Stimulated activated CD4-positive, alpha-beta T cell treated with anti-CD3 and anti-CD28 coated beads, Interleukin-2, amount 100 ng/mL, for 24 hours (primary cell): ENCODE data around the gene SCAF8.
"Not testable (repeated sequence)": the region's sequence is repeated elsewhere in the genome, so short reads cannot be mapped to it uniquely, and the experiment has no call there.

Experiments
- DNase-seq, 2 donors: peaks; one replicate each; pipeline ENCODE4 v3.0.0-alpha.2; 2020

The SCAF8 gene

DNA sequence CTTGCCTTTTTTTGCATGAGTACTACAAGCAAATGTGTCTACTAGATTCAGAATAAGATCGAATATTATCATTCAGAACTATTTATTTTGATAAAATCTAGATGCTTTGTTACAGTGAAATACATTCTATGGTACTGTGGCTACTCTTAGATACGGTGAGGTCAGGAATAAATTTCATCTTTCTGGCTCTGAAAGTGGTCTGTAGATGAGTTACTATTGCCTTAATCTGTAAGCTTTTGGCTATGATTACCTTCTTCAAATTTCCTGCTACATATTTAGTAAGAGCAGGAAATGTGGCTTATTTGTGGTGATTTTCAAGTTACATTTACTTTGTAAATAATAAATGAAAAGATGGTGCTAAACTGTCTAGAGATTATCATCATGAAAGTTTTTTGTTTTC, 50.0 kb downstream of the SCAF8 start:
- no peak for DNase-seq

DNA sequence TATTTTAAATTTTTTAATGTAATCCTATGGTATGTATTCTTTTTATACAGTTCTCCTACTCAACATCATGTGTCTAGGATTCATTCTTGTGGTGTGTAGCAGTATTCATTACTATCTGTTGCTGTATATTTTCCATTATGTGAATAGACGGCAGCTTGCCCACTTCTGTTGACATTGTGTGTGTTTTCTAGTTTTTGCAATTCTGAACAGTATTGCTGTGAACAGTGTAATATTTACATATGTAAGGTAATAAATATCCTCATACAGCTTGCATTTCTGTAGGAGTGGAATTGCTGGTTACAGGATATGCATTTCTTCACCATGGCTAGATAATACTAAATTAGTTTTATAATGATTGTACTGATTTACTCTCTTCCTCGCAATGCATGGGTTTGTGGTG, 51.9 kb downstream of the SCAF8 start:
- DNase-seq = no peak

DNA sequence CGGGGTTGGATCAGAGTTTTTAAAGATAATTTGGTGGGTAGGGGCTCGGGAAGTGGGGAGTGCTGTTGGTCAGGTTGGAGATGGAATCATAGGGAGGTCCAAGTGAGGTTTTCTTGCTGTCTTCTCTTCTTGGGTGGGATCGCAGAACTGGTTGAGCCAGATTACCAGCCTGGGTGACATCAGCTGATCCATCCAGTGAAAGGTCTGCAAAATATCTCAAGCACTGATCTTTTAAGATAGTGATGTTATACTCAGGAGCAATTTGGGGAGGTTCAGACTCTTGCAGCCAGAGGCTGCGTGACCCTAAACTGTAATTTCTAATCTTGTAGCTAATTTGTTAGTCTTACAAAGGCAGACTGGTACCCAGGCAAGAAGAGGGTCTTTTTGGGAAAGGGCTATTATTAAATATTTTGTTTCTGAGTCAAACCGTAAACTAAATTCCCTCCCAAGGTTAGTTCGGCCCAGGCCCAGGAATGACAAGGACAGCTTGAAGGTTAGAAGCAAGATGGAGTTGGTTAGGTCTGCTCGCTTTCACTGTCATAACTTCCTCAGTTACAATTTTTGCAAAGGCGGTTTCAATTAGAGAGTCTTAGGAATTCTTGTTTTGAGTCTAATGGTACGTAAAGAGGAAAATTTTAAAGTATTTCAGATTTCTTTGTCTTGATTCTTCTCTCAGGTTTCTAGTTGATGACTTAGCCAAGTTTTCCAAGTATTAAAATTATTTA, 53.1 kb downstream of the SCAF8 start:
- no peak for DNase-seq

DNA sequence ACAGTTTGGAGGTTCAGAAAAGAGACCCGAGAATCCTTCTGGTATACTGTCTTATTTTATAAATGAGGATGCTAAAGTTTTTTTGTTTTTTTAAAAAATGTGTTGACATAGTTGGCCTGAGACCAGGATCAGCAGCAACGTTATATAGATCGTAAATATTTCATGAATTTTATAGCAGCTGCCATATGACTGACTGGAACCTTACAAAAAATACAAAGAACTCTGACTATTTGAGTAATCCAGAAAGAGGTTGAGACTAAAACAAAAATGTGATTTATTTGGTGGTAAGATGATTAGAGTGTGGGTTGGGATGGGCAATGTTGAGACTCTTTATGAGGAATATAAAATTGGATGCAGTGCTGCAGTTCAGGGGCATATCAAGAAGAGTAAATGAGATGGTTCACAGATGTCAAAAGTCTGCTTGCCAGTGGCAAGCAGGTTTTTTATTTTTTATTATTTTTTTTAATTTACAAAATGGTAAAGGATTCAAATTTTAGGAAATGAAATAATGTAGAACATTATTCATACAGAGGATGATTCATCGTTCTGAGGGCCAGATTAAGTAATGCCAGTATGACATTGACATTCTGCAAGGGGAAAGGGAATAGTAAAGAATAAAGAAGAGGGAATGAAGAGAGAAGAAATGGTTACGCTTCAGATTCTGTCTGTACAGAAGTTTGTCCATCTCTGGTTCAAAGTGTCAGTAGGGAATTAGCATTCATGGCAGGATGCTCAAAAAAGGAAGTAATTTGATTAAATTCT, 58.5 kb downstream of the SCAF8 start:
- no peak for DNase-seq

DNA sequence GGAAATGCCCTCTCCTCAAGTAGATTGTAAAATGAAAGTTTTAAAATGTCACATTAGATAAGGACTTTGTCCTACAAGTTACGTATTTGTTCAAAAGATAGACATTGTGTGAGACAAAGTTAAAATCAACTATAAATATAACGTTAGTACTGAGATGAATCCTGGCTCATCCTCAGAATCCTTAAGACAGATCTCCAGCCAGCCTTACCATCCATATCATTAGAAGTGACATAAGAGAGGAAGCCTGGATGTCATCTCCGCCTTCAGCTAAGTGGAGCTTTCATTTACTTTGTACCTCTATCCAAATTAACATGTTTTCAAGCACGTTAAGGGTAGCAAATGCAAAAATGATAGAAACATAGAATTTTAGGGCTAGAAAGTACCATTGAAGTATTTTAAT, 59.1 kb downstream of the SCAF8 start:
- DNase-seq = no peak

DNA sequence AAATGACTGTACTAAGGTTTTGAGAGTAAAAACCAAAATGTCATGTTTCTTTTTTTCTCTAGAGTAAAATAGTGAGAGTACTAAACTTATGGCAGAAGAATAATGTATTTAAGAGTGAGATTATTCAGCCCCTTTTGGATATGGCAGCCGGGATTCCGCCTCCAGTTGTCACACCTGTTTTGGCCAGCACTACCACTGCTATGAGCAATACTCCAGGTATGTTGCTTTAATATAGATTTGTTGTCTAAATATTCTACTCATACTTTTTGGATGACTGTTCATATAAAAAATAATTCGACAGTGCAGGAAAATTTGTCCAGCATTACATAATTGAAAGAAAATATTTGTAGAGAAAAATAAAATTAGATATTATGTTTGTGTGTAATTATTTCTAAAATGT, 59.5 kb downstream of the SCAF8 start:
- DNase-seq = no peak

DNA sequence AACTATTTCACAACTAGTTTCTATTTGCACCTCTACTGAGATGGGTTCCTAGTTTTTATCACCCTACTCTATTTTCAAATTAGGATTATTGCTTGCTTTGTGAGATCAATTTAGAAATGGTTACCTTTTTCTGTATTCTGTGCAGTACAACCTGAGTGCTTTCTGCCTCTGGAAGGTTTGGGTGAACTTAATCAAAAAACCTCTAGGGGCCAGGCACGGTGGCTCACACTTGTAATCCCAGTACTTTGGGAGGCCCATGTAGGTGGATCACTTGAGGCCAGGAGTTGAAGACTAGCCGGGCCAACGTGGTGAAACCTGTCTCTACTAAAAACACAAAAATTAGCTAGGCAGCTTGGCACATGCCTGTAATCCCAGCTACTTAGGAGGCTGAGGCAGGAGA, 63.3 kb downstream of the SCAF8 start:
- DNase-seq = no peak

DNA sequence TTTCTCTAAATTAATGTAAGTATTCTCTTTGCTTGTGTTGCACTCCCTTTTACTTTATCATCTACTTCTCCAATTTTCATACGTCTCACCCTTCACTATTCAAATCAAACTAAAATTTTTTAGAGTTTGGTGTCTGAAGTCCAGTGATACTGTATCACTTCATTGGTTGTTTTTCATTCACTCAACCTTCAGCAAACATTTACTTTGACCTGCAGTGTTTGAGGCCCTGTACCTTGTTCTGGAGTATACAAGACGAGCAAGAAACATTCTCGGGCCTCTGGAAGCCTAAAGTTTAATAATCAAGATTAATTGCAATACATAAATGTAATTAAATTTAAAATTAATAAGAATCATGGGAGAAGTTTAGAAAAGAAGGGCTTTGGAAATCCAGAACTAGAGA, 64.6 kb downstream of the SCAF8 start:
- no peak for DNase-seq

DNA sequence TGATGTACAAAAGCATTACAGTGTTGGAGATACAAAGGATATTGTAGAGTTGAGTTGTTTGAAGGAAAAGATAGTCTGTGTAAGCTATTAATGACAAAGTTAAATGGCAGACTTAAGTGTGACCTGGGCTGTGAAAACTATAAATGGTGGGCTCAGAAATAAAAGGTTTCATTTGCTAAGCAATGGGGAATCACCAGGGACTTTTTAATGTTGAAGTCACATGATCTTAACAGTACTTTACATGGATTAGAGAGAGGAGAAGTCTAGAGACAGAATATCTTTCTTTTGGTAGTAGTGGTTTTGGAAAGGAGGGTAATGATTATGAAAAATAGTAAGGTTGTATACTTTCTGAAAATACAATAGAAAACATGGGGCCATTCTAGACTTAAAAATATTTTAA, 67.1 kb downstream of the SCAF8 start:
- DNase-seq = no peak

DNA sequence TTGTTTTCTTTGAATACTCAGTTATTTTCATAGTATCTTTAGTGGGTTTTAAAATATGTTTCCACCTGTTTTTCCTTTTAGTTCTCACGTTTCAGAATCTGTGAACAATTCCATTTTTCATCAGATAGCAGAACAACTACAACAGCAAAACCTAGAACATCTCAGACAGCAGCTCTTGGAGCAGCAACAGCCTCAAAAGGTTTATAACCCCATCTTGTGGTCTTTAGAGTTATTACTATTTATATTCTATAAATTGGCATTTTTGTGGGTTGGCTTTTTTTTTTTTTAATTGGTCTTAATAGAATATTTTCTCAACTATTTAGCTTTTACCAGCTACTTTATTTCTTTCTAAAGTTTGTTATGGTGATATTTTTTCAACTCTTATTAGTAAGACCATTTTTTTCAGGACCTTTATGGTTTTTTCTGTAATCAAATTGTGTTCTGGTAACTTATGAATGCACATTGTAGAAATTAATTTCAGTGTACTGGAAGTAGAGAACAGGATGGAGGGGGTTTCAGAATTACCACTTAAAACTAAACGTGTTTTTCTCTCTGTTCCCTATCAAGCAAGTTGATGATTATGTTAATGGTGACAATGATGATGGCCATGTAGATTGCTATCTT, 72.2 kb downstream of the SCAF8 start:
- no peak for DNase-seq

DNA sequence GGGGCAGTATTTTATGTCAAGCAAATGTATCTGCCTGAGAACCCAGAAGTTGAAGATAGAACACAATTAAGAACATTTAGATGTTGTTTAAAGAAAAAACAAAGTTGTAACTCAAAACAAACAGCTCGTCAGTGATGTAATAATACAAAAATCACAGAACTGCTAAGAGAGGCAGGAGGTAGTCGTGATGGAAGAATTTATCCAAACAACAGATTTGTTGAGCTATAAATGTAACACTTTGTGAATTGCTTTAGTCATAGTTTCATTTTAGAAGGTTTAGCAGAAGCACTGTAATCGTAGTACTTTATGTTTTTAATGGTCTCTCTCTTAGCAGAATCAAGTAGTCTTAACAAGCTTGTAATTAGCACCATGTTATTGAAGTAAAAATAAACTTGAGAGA, 73.6 kb downstream of the SCAF8 start:
- DNase-seq = no peak

DNA sequence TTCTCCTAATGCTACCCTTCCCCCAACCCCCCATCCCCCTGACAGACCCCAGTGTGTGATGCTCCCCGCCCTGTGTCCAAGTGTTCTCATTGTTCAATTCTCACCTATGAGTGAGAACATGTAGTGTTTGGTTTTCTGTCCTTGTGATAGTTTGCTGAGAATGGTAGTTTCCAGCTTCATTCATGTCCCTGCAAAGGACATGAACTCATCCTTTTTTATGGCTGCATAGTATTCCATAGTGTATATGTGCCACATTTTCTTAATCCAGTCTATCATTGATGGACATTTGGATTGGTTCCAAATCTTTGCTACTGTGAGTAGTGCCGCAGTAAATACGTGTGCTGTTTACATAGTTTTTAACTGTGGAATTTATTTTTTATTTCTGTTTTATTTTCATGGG, 78.4 kb downstream of the SCAF8 start:
- not testable (repeated sequence) for DNase-seq

DNA sequence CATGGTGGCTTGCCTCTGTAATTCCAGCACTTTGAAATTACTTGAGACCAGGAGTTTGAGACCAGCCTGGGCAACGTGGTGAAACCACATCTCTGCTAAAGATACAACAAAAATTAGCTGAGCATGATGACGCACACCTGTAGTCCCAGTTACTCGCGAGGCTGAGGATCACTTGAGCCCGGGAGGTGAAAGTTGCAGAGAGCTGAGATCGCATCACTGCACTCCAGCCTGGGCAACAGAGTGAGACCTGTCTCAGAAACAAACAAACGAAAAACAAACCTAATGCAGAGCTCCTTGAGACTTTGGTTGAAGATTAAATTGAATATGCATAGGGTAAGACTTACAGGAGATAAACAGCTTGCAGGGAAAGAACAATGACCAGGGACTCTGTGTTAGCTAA, 80.8 kb downstream of the SCAF8 start:
- DNase-seq = no peak

DNA sequence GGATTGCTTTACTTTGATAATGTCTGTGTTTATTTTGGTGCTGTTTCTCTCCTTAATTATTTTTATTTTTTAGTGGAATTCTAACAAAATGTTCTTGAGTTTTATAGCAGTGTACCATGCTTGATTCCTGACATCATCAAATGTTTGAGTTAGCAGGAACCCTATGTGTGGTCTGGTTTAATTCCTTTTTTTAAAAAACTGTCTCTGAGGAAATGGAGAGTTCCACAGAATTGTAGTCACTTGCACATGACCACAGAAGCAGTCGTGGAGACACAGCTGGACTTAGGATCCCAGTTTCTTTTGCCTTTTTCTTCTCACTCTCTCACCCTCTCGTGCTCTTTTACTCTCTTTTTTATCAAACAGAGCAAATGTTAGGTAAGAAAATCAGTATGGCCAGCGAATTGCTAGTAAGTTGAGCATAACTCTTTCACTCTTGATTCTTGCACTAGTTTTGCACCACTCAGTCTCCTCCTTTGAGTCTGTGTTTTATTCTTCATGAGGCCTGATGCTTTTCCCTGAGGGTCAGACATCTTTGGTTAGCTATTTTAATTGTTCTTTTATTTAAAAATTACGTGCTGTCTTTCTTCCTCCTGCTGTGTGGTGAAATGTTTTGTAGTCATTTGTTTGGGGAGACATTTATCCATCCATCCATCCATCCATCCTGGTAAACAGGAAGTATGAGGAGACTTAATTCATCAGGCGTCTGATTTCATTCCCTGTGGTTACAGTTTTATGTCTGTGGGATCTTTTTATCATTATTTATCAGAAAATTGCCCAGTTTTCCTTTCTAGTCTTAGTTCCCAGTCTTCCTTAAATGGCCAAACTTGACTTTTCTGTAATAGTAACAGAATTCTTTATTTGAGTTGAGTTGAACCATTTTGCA, 83.0 kb downstream of the SCAF8 start:
- no peak for DNase-seq

DNA sequence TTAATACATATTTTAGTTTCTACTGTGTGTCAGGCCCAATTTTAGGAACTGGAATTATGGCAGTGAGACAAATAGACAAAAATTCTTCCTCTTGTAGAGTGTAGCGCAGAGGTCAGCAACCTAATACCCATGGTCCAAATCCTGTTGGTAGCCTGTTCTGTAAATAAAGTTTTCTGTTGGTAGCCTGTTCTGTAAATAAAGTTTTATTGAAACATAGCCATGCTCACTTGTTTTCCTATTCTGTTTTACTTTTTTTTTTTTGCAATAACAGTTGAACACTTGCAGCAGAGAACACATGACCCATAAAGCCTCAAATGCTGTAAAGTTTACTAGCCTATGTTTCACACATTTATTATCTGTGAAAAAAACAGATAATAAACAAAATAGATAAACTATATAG, 87.9 kb downstream of the SCAF8 start:
- no peak for DNase-seq

DNA sequence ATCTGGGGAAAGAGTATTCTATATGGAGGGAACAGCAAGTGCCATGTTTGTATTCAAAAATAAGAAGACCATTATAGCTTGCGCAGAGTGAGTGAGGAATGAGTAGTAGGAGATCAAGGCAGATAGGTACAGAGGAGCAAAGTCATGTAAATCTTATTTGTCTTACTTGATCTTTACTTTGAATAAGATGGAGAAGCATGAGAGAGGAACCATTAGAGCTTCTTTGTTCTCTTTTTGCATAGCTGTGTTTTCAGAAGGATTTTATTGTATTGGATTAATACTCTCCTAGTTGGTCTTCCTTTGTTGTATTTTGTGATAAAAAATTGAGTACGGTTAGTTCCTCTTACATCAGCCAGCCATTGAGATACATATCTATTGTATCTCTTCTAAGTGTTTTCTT, 88.4 kb downstream of the SCAF8 start:
- DNase-seq = no peak

DNA sequence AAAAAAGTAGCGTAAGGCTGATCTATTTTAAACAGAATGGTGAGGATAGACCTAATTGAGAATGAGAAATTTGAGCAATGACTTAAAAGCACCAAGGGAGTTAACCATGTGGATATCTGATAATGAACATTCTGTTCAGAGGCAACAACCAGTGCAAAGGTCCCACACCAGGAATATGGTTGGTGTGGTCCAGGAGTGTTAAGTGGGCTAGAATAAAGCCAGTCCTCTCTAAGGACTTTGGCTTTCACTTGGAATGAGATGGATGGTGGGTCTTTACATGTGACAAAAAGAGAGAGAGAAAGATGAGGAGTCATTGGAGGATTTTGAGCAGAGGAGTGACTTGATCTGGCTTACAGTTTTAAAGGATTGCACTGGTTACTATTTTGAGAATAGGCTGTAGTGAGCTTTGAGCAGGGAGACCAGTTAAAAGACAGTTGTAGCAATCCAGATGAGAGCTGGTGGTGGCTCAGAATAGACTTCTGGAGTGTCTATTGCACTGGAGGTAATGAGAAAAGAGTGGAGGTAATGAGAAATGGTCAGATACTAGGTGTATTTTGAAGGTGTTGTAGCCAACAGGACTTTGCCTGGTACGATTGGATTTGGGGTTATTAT, 89.8 kb downstream of the SCAF8 start:
- no peak for DNase-seq

DNA sequence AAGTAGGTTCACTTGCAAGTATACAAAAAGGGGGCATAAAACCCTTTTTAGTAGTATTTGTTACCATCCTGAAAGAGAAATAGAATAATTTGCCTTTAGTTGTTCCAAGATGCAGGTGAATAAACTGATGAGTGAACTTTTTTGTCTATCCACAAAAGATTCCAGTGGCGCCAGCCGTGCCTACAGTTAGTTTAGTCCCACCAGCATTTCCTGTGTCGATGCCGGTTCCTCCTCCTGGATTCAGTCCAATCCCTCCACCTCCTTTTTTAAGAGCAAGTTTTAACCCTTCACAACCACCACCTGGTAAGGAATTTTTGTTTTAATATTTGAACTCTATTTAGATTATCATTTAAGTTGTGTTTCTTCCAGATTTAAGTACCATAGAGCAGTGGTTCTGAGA, 90.9 kb downstream of the SCAF8 start:
- no peak for DNase-seq

DNA sequence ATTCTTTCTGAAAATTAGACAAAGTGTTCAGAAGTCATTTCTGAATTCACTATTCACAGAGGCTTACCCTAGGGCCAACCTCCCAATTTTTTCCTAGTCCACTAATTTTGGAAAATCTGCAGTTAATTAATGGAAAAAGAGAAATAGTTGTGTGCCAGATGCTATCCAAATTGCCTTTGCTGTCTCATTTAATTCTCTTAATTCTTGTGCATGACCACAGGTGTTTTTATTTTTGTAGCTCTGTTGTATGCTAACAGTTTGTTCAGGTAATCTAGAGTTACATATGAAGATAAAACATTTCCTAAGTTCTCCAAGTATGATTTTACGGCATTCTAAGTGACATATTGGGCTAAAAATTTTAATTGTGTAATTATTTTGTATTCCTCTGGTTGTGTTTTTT, 96.8 kb downstream of the SCAF8 start:
- no peak for DNase-seq

DNA sequence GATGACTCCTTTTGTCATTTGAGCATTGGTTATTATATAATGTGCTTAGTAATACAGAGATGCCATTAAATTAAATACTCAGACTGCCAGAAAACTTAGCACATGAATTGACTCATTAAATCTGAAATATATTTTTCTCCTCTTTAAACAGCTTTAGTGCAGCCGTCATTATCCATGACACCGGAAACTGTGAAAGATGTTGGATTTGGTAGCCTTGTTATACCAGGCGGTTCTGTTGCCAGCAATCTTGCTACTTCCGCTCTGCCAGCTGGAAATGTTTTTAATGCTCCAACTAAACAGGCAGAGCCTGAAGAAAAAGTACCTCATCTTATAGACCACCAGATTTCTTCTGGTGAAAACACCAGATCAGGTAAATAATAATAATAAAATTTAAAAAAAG, 97.6 kb downstream of the SCAF8 start:
- DNase-seq = no peak

DNA sequence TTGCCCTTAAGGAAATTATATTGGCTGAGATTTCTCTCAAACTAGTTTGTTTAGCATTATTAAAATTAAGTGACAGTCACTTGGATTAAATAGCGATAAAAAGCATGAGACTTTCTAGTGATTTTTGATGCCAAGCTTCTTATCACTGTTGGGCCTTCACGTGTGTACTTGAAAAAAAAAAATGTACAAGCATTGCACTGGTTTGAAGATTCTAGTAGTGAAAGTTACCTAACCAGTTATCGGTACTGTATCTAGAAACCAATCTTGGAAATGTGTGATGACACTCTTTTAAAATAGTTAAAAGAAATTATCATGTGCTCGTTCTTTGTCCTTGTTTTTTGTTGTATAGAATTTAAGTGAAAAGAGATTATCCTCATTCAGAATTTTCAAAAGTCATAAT, 102.1 kb downstream of the SCAF8 start:
- DNase-seq = no peak

DNA sequence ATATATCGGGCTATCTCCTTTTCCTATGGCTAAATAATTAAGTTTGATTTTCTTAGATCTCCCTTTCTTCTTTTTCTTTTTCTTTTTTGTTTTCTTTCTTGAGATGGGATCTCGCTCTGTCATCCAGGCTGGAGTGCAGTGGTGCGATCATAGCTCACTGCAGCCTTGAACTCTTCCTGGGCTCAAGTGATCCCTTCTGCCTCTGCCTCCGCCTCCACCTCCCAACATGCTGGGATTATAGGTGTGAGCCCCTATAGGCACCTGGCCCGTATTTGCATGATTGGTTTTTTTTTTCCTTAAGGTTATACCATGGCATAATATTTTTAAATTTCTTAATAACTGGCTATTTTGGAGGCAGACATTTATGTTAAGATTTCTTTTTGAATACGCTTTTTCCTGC, 106.3 kb downstream of the SCAF8 start:
- no peak for DNase-seq

DNA sequence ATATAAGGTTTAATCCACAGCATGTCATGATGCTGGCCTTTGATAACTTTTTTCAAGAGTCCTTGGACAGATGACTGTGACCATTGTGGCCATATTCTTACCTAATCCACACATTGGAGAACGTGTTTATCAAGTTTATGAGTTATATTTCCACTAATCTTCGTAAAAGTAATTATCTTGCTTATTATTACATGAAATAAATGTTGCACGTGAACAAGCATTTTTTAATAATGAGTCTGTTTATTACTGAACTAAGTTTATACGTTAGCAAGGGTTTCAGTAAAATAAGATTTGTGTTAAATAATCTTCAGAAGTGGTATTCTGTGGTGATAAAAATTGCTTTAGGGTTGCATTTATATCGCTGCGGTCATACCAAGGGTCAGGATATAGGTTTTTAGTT, 107.1 kb downstream of the SCAF8 start:
- no peak for DNase-seq
